Activated T-cell treated with anti-CD3 and anti-CD28 coated beads for 1 hour (primary cell): ENCODE results near the gene MOCS1.

Experiments used
- DNase-seq: peaks from one replicate; pipeline ENCODE4 v3.0.0-alpha.2; 2020; ENCODE audit warnings: low read depth

MOCS1 gene

DNA sequence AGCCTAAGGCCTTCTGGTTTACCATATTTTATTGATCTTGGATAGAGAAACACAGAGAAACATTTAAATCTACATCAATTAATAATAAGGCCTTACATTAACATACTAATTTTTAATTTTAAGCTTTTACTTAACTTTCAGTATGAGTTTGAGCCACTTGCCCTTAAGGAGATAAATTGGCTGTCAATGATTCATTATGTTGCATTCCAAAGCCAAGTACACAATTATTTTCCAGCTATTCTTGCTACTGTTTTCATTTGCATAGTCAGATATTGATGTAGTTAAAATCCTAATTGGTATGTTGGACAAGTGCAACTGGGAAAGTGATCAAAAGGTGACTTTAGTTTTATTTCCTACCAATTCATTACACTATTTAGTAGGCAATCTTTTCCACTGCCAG lies 58.2 kb downstream of the MOCS1 start:
- DNase-seq: no peak

DNA sequence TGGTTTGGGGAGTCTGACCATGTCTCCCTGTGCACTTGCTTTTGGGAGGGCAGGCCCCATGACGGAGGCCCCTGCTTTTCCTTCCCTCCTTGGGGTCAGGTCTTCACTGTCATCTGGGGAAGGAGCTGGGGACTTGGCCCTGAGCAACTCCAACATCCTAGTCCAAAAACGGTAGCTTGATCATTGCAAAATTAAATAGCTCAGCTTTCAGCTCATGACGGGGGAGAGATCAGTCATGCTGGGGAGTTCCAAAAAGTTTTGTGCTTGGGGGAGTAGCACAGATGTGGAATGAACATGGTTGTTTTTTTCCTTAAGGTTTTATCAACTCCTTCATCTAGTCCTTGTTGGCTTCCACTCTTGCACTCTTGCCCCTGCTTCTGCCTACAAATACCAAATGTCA lies 60.8 kb downstream of the MOCS1 start:
- no peak for DNase-seq

DNA sequence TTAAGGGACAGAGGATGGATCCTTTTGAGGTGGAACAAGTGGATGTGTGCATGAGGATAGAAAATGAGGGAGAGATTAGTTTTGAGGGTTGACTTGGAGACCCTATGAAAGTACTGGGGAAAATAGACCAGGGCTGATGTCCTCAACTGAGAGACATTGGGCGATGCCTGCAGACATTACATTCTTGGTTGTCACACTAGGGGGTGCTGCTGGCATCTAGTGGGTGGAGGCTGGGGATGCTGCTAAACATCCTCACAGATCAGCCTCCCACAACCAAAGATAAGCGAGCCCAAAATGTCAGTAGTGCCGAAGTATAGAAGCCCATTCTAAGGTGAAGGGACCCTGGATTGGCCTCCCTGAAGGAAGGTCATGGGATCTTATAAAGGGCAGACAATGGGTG lies 63.3 kb downstream of the MOCS1 start:
- no peak for DNase-seq

DNA sequence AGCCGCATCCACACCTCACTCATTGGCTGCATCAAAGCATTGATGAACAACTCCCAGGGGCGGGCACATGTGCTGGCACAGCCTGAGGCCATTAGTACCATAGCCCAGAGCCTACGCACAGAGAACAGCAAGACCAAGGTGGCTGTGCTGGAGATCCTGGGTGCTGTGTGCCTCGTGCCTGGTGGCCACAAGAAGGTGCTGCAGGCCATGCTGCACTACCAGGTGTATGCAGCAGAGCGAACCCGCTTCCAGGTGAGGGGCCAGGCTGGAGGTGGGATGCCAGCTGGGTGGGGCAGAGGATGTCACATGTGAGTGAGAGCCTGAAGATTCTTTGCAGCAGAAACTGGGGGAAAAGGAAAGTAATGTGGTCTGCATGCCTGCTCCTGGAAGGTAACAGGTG lies 66.7 kb downstream of the MOCS1 start:
- DNase-seq: no peak

DNA sequence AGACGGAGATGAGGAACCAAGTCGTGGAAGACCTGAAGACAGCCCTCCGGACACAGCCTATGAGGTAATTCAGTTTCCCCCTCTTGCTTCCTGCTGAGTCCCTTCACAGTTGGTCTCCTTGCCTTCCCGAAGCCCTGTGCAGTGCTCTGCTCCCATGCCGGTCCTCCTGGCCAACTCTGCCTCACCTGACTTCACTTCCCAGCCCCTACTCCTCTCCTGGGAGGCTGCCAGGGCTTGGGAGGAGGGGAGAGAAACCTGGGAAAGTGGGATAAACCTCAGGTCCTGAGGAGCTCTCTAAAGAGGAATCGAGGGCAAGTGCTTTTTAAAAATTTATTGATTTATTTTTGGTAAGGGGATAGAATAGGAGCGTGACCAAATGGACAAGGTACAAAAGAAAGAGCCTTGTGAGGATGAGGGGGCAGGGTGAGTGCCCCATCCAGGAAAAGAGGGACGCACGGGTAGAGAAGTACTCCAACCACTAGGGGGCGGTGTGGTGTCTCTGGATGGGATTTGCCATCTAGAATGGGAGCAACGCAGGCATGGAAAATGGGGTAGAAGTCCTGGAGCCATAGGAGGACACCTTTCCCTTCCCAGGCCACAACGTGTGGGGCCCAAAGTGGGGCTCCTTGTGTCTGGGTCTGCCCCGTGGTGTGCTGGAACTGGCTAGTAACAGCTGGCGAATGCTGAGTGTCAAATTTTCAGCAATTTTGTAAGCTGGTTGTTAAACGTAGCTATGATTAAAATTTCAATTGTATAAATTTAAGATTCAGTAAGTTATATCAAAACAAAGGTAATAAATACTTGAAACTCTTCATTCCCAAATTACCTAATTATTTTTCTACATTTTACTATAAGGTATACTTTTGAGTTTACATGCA lies 69.0 kb downstream of the MOCS1 start:
- DNase-seq: peak; percentile 47

DNA sequence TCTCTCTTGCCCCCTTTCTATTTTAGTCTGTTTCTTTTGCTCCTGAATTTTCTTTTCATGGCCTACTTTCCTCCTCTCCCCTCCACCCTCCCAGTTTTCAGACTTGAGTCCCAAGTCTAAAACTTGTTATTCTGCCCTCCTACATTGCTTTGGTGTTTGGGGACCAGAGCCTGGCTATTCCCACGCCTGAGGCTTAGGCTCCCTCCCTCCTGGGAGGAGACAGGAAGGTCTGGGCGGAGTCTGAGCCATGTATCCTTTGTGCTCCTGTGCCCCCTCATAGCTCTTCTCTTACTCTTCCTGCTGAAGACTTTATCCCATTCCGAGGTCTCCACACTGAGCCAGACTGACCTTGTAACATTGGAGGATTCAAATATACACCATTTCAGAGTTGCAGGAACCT lies 72.6 kb downstream of the MOCS1 start:
- DNase-seq: no peak

DNA sequence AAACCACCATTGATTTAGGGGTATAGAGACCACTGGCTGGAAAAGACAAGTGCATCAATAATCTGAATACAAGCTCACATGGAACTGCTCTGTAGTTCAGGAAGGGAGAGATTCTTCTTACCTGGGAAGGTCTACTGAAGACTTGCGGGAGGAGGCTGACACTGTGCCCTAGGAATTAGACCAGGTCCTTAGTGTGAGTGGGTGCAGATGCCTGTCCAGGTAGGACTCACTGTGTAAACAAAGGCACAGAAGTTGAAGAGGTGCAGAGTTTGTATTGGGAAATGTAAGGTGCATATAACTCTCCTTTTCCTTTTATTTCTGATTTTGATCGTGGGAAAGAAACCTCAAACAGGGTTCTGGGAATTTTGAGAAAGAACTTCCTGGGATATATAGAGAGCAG lies 75.2 kb downstream of the MOCS1 start:
- DNase-seq: no peak

DNA sequence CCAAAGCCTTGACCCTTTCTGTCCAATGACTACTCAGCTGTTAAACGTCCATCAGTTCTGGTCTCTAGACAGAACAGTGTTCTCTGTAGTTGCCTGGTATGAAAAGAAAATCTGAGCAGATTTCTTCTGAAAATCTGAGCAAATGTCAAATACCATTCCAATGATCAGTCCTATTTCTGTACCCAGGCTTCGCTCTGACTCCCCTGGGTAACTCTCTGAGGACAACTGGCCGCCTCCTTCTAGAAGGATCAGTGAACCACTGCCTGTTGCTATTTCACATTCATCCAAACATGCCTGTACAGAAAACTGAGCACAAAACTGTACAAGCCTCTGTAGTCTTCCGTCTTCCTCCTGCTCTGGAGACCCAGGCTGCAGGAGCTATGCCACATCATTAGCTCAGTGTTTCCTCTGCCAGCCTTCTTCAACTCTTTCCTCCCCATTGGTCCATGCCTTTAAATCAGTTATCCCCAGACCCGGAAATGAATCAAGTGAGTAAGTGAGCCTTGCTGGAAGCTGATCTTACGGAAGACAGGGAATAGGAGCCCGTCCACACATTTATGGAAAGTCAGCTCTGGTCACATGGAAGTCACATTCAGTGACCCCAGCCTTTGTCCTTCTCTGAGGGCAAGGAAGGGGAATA lies 78.8 kb downstream of the MOCS1 start:
- no peak for DNase-seq
